OCI-LY7 (cell line): ENCODE data around the gene UNKL. TPM values are rescaled to one million over a fixed set of nuclear protein-coding genes. Genes with fewer than 3 reads are reported as not detected.

Experiments used
- Bru-seq: library from RNA; stranded (reverse); fragments of 400-500 nt; gene quantifications from one replicate; lab custom pipeline; 2021; lab: Mats Ljungman, UMichigan
- BruChase-seq, 2 experiments: library from RNA; stranded (reverse); fragments of 400-500 nt; gene quantifications; one replicate each; lab custom pipeline; 2021; lab: Mats Ljungman, UMichigan
- BruUV-seq: library from RNA; stranded (reverse); fragments of 400-500 nt; replicated peaks from 2 replicates; lab custom pipeline; 2021; lab: Mats Ljungman, UMichigan
- CTCF ChIA-PET: fragments of 300-600 bp; sonication (Branson Sonifier 250); formaldehyde crosslinking; loops from one replicate; lab custom pipeline; 2022; ENCODE audit warnings: antibody characterized with exemption; ENCODE audit not compliant: unreplicated experiment; lab: Charles Lee
- POLR2A ChIA-PET: fragments of 300-600 bp; sonication (Branson Sonifier 250); formaldehyde crosslinking; loops from one replicate; lab custom pipeline; 2022; ENCODE audit warnings: antibody characterized with exemption; lab: Charles Lee
- DNase-seq: peaks from one replicate; pipeline ENCODE4 v3.0.0-alpha.2; 2015; ENCODE audit warnings: low spot score
- H2AFZ ChIP-seq: fragments of 200-600 bp; sonication (generic), shearing (Covaris generic); 2 replicates; pipeline ENCODE4 v1.6.1; 2014; ENCODE audit warnings: mild to moderate bottlenecking, antibody characterized with exemption, low read length, moderate library complexity
- H3K27ac ChIP-seq: fragments of 200-600 bp; sonication (generic); 2 replicates; pipeline ENCODE4 v1.5.1; 2014; ENCODE audit warnings: mixed run types, low read depth, mild to moderate bottlenecking, moderate library complexity, low read length, inconsistent platforms; ENCODE audit not compliant: poor library complexity, severe bottlenecking
- H3K36me3 ChIP-seq: fragments of 200-600 bp; sonication (generic); 2 replicates; pipeline ENCODE4 v1.6.1; 2014; ENCODE audit warnings: mild to moderate bottlenecking, antibody characterized with exemption, low read length, moderate library complexity, mixed read lengths; ENCODE audit not compliant: insufficient read depth
- H3K4me1 ChIP-seq: fragments of 200-600 bp; sonication (generic); 2 replicates; pipeline ENCODE4 v1.5.1; 2014; ENCODE audit warnings: mild to moderate bottlenecking, low read length; ENCODE audit not compliant: insufficient read depth, poor library complexity, severe bottlenecking
- H3K4me2 ChIP-seq: fragments of 200-600 bp; sonication (generic); 2 replicates; pipeline ENCODE4 v1.6.1; 2014; ENCODE audit warnings: mild to moderate bottlenecking, low read length
- H3K4me3 ChIP-seq: fragments of 200-600 bp; sonication (generic); 2 replicates; pipeline ENCODE4 v1.5.1; 2014; ENCODE audit warnings: mild to moderate bottlenecking, low read depth, low read length; ENCODE audit not compliant: poor library complexity, severe bottlenecking
- H3K79me2 ChIP-seq: fragments of 200-600 bp; sonication (generic); 2 replicates; pipeline ENCODE4 v1.6.1; 2016; ENCODE audit warnings: low read depth, mild to moderate bottlenecking, low read length, moderate library complexity, mixed read lengths; ENCODE audit not compliant: insufficient read depth
- H3K9me2 ChIP-seq: fragments of 200-600 bp; sonication (generic); 2 replicates; pipeline ENCODE4 v1.6.1; 2016; ENCODE audit warnings: mild to moderate bottlenecking, low read length, mixed read lengths; ENCODE audit not compliant: insufficient read depth
- H3K9me3 ChIP-seq: fragments of 200-600 bp; sonication (generic); 2 replicates; pipeline ENCODE4 v1.6.1; 2014; ENCODE audit warnings: mild to moderate bottlenecking, mixed run types, low read length, mixed read lengths
- H4K20me1 ChIP-seq: fragments of 200-600 bp; sonication (generic); 2 replicates; pipeline ENCODE4 v1.6.1; 2014; ENCODE audit warnings: mild to moderate bottlenecking, antibody characterized with exemption, low read length, moderate library complexity, mixed read lengths; ENCODE audit not compliant: insufficient read depth
- CTCF ChIP-seq: fragments of 200-600 bp; sonication (generic); conservative IDR thresholded peaks from 2 replicates; pipeline ENCODE4 v1.5.1; 2014; ENCODE audit warnings: mild to moderate bottlenecking, antibody characterized with exemption, low read length, moderate library complexity, mixed read lengths
- EZH2phosphoT487 ChIP-seq: fragments of 200-600 bp; sonication (generic); IDR thresholded peaks from 2 replicates; pipeline ENCODE4 v1.6.1; 2018; ENCODE audit warnings: low read depth, borderline replicate concordance, mild to moderate bottlenecking, mixed run types, antibody characterized with exemption, low read length, moderate library complexity, mixed read lengths
- intact Hi-C: fragments of 100-400 bp; cut with micrococcal nuclease; formaldehyde crosslinking; loops from one replicate; pipeline ENCODE4 v1.10.0; 2022; ENCODE audit not compliant: unreplicated experiment
- long read RNA-seq: library from polyadenylated mRNA; stranded (forward); transcript quantifications from one replicate; pipeline ENCODE4 v2.0.0, GENCODE V29; 2022
- total RNA-seq, 2 experiments: library from RNA; depleted of rRNA in 1 of 2; stranded (reverse); fragments of >200 nt in 1 of 2; shearing (Covaris generic) in 1 of 2; gene quantifications; 2 replicates each; pipeline ENCODE4 v1.2.3, GENCODE V29; 2014 to 2022

UNKL gene
- total RNA-seq (2014; rRNA removed; shearing (Covaris generic)) (22.3 and 31.0 TPM in 2 replicates), total RNA-seq (2022) (33.7 and 61.3 TPM in 2 replicates), Bru-seq, nascent RNA (percentile 48 among the genes with signal in this experiment), BruChase-seq, experiment 1, labeled RNA remaining after a 6-hour chase (percentile 59 among the genes with signal in this experiment), BruChase-seq, experiment 2, labeled RNA remaining after a 2-hour chase (percentile 59 among the genes with signal in this experiment)
- long read RNA-seq, partial matches to known transcripts, result 5 of 26 reads
- long read RNA-seq, other reads (novel, unspliced or antisense), result 19 of 26 reads

- Histone ChIP-seq H3K79me2 (peaks cover 23% of the 10 kb centered on the region), H4K20me1 (peaks cover 4% of the 10 kb centered on the region), H3K36me3 (peaks cover 17% of the 10 kb centered on the region; the same call in 1 of the 2 replicates), H3K4me2 (peak within 1 kb of the TSS; percentile 72), H3K9me2 (no peaks in the 10 kb centered on the region), H3K27ac (peak within 1 kb of the TSS; percentile 45), H3K4me1 (peaks cover 32% of the 10 kb centered on the region), H2AFZ (peak within 1 kb of the TSS; percentile 60), H3K4me3 (peak within 1 kb of the TSS; percentile 89), H3K9me3 (no peaks in the 10 kb centered on the region)
- ChIA-PET POLR2A (no interaction called here), CTCF (no interaction called here)
- TF ChIP-seq EZH2phosphoT487, result no peak
- no peak for TF ChIP-seq CTCF
- intact Hi-C loops, result loop anchor here (5.0 to 10.0 kb wide), 2 partner anchors 52 to 110 kb away; partner anchors contain the start of gene UBE2I
- no TSS peak for BruUV-seq
- DNase-seq, result peak; percentile 84
Measured at GRCh38 chr16:1414532-1415260, at the start of gene UNKL. TSS of gene UNKL (minus strand) at chr16:1414704. CDS start at chr16:1414691, 13 bp downstream.

- no peak overlapping the region for H3K4me3 ChIP-seq
- intact Hi-C loops, result no loop called here
- H3K4me1 ChIP-seq, result peaks cover 9% of the 10 kb centered on the region
- BruUV-seq, result no TSS peak
- CTCF ChIA-PET, result no interaction called here
- no peaks in the 10 kb centered on the region for H3K79me2 ChIP-seq
- H3K9me3 ChIP-seq, result no peaks in the 10 kb centered on the region
- POLR2A ChIA-PET, result no interaction called here
- H2AFZ ChIP-seq, result no peak overlapping the region
- no peak overlapping the region for H3K4me2 ChIP-seq
- H3K36me3 ChIP-seq, result peaks cover 9% of the 10 kb centered on the region; the same call in 1 of the 2 replicates
- H3K9me2 ChIP-seq, result no peaks in the 10 kb centered on the region
- no peaks in the 10 kb centered on the region for H4K20me1 ChIP-seq
- TF ChIP-seq CTCF (no peak), EZH2phosphoT487 (no peak)
- H3K27ac ChIP-seq, result no peak overlapping the region
- no peak for DNase-seq
Measured at GRCh38 chr16:1461146-1461545, 46.6 kb upstream of the UNKL start.
